HG03280 (cell line): ENCODE data around the gene TNFRSF11A.

Source experiments
- ATAC-seq: cut with Tn5 transposase; IDR thresholded peaks from one replicate; pipeline ENCODE4 v1.9.1; 2021; ENCODE audit warnings: mild to moderate bottlenecking, moderate library complexity; ENCODE audit not compliant: unreplicated experiment

TNFRSF11A gene

GRCh38 chr18:62407660-62408059 lies 82.5 kb downstream of the TNFRSF11A start:
- ATAC-seq, result no peak

DNA sequence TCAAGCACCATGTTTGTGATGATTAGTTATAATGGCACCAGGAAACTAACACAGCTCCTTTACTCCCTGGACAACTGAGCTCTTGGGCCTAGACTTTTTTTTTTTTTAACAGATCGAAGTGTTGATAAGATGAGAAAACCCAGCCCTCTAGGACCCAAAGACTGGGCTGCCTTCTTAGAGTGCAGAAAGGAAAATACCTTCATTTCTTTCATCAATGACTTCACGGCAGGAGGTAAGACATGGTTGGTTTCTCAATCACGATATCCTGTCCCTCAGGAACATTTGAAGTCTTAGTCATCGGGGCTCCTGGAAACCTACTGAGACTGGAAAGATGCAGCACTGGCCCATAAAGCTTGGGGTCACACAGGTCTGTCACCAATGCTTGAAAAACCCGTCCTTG lies 84.7 kb downstream of the TNFRSF11A start:
- no peak for ATAC-seq

- ATAC-seq, result no peak
Measured at GRCh38 chr18:62412231-62412979, 87.3 kb downstream of the TNFRSF11A start.

DNA sequence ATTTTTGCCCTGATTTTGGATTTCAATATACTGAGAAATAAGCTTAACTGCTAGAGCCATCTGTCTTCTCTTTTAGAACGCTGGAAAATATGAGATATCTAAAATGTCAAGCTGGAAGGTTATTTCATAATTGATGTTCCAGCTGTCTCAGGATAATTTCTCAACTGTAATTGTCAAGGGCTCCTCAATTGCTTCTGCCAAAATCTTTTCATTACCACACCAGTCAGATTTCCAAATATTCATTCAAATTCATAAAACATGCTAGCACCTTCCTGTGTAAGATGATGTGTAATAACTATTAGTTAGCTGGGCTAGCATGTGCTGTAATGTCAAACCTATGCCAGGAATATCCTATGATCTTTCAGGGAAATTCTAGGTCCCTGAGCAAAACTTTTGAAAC lies 88.1 kb downstream of the TNFRSF11A start:
- ATAC-seq, result no peak

DNA sequence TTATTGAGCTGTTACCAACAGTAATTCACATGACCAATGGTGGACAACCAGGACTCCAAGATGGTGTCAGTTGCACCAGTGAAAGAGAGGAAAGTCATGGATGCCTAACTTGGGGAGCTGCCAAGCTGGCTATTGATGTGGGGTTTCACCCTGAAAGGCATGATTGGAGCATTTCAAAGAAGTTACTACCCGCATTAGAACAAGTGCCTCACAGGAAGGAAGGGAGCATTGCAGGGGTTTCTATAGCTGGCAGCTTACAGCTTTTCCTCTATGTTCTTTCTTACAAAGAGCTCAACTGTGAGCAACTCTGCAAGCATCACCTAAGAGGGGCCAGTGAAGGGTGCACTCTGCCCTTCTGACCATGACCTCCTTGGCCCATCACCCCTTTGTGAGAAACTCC lies 93.1 kb downstream of the TNFRSF11A start:
- ATAC-seq, result no peak

DNA sequence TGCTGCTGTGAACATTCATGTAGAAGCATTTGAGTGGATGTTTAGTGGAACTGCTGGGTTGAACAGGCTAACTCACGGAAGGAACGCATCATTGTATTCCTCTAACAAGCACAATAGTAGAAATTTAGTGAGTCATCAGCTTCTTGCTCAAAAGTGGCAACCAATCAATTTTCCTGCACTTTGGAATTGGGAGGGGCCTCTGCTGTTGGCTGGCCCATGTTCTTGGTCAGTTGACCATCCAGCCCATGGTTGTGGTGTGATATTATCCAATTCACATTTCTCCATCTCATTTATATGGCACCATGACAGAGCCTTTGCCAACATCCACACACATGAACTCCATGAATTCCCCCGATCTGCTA lies 95.0 kb downstream of the TNFRSF11A start:
- no peak for ATAC-seq

GRCh38 chr18:62420513-62421209 lies 95.6 kb downstream of the TNFRSF11A start:
- peak; percentile 91 for ATAC-seq

DNA sequence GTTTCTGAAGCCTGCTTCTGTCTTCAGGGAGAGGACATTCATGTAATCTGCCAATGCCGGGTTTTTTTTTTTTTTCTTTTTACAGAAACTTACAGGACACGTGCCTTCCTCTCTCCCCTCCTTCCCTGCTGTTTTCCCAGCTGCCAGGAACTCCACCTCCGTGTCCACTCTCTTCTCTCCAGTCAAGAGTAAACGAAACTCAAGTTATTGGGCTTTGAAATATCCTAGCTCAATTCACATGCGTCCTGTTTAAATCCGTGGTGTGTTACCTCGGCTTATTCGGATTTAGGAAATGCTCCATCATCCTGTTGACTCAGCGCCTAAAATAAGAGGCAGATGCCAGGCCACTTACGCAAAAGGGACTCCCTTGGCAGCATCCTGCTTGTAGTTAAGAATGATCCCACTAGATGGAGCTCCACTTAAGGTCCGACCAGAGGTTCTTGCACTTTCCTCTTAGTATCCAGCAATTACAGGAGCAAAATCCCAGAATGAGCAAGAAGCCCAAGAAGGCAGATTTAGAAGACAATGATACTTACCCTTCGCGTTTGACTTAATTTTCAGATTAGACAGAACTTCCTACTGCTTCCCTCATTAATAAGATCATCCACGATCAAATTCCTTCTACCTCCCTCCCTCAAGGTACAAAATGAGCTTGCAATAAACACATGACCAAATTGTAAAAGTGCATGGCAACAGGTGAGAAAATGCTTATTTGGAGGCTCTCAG lies 100.5 kb downstream of the TNFRSF11A start:
- ATAC-seq, result no peak

DNA sequence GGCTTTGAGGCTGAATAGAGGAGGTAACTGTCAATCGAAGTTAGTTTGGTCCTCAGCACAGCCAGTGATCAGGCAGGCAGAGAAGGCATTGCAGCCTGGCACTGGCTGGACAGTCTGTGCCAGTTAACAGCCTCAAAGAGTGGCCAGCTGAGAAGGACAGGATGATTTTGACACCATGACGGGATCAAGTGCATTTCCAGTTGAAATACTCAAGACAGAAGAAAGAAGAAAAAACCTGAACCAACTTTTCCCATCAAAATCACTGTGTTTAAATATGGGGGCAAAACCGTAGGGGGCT lies 101.0 kb downstream of the TNFRSF11A start:
- no peak for ATAC-seq

- no peak for ATAC-seq
Measured at GRCh38 chr18:62432176-62432575, 107.1 kb downstream of the TNFRSF11A start.

- no peak for ATAC-seq
Measured at GRCh38 chr18:62434798-62435197, 109.7 kb downstream of the TNFRSF11A start.

- ATAC-seq, result no peak
Measured at GRCh38 chr18:62435435-62436031, 110.4 kb downstream of the TNFRSF11A start.

DNA sequence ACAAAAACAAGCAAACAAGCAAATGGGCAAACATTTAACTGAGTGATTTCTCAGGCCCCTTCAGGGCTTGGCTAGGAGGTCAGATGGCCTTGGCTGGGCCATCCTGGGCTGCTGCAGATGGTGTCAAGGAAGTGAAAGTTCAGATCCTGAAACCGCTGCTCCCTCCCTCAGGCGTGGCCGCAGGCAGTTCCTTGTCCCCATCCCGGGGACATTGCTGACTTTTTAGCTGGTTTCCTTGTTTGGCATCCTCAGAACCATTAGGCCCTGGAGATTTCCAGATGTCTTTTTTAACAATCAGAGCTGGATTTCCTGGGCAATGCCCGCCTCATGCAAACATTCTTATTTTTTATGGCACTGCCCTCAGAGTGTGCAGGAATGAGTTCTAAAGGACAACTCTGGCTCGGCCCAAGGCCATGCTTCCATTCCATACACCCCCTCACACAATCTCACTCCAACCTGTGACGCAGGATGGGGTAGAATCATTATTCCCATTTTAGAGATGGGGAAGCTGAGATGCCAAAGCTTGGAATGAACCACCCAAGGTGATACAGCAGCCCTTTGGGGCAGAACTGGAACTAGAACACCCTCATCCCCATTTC lies 111.6 kb downstream of the TNFRSF11A start:
- ATAC-seq, result no peak

DNA sequence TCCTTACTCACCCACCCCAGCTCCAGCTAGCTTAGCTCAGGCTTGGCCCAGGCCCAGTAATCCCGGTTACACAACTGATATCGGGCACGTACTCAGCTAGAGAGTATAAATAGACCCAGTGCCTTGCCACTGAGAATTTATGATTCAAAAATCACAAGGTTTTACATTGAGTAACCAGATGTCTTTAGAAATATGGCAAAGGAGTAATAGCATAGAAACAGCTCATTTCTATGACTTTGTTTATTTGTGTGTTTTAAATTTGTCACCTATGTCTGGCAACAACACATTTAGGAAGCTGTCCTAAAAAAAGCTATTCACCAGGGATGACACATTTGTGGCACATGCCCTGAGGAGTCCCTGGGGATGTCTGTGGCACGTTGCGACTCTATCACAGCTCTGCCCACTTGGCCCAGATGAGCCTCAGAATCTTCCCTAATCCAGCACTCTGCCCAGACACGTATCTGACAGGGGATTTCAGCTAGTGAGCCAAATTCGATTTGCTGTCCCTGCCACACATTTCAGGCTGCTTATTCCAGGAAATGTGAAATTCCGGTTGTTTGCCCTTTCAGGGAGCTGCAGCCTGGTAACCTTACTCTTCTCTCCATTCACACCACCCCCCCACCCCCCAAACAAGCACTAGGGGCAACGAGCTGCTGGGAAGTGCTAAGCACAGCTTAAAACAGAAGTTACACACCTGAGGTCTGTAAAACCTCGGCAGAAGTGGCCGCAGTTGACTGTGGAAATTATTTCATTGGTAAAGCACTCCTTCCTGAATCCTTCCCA lies 112.3 kb downstream of the TNFRSF11A start:
- no peak for ATAC-seq

DNA sequence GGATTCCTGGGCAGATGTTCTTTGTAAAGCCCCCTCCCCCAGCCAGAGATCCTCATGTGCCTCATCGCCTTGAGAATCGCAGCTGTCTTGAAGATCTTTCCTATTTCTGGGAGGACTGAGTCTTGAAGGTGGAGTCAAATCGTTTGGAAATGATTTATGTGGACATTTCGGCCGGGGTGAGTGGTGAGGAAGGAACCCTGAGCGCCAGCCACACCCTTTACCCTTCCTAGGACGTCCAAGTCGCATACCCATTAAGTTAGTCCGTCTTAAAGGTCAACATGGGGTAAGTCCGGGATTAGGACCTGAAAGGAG lies 112.9 kb downstream of the TNFRSF11A start:
- ATAC-seq, result no peak

- ATAC-seq, result no peak
Measured at GRCh38 chr18:62438402-62438801, 113.3 kb downstream of the TNFRSF11A start.

DNA sequence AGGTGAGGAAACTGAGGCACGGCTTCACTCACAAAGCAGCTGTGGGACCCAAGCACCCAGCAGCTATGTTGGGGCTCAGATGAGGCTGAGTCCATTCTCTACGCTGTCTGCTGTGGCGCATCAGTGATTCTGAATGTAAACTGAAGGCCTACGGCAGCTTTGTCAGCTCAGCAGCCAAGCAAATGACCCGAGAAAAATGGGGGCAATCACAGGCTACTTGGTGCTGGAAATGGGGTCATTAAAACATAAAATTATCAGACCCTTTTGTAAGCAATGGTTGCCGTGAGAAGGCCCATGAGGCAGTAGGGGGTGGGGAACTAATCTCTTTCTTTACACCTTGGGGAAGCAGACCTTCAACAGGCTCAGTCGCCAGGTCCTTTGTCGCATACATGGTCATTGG lies 113.8 kb downstream of the TNFRSF11A start:
- no peak for ATAC-seq
